Neural crest cell (in vitro differentiated cells): Measurements from ENCODE around the gene POU2F1. TPM values are rescaled to one million over a fixed set of nuclear protein-coding genes. Genes with fewer than 3 reads are reported as not detected.

ENCODE experiments used
- DNase-seq: peaks from one replicate; pipeline ENCODE4 v3.0.0; 2021; ENCODE audit warnings: low read depth, mixed read lengths, low spot score
- H3K27ac Mint-ChIP-seq: one replicate; pipeline ENCODE4 v1.8.0; 2021; ENCODE audit warnings: mild to moderate bottlenecking, mixed read lengths; ENCODE audit not compliant: unreplicated experiment
- H3K27me3 Mint-ChIP-seq: 2 replicates; pipeline ENCODE4 v1.8.0; 2021; ENCODE audit warnings: low read depth, mild to moderate bottlenecking, mixed read lengths
- H3K36me3 Mint-ChIP-seq: 2 replicates; pipeline ENCODE4 v1.8.0; 2021; ENCODE audit warnings: low read depth, mild to moderate bottlenecking, mixed read lengths
- H3K4me1 Mint-ChIP-seq: 2 replicates; pipeline ENCODE4 v1.8.0; 2021; ENCODE audit warnings: mixed read lengths
- H3K4me3 Mint-ChIP-seq: one replicate; pipeline ENCODE4 v1.8.0; 2021; ENCODE audit warnings: mild to moderate bottlenecking, mixed read lengths
- H3K9me3 Mint-ChIP-seq: 2 replicates; pipeline ENCODE4 v1.8.0; 2021; ENCODE audit warnings: mixed read lengths
- total RNA-seq: library from RNA; stranded (reverse); gene quantifications from 2 replicates; pipeline ENCODE4 v1.2.1, GENCODE V29; 2021
- TF ChIP-seq, protein P1 (sequence below): fragments of 200-600 bp; sonication (generic); conservative IDR thresholded peaks from 2 replicates; pipeline ENCODE4 v1.5.0; 2021; ENCODE audit warnings: antibody characterized with exemption, mild to moderate bottlenecking

Gene POU2F1
- total RNA-seq, 1 donor from 2014 or later = 40.1 TPM

DNA sequence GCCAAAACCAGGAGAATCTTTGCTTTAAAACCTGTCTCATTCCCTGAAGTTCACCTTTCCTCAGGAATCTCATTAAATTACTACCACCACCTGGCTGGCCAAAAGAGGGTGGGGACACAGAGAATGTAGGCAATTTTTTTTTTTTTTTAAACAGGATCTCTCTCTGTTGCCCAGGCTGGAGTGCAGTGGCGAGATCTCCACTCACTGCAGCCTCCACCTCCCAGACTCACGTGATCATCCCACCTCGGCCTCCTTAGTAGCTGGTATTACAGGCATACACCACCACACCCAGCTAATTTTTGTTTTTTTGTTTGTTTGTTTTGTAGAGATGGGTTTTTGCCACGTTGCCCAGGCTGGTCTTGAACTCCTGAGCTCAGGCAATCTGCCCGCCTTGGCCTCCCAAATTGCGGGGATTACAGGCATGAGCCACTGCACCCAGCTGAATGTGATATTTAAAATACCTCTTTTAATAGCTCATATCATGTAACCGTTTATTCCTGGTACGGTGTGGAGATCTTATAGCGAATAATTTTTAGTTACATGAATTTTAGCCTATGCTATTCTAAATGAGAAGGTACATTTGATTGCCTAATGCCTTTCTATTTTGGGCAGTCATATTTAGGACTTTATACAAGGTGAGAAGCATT lies 84.5 kb downstream of the POU2F1 start:
- Mint-ChIP-seq H3K27ac (no peak overlapping the region), H3K36me3 (peaks cover 2% of the 10 kb centered on the region), H3K9me3 (no peaks in the 10 kb centered on the region), H3K27me3 (no peaks in the 10 kb centered on the region), H3K4me1 (peaks cover 7% of the 10 kb centered on the region), H3K4me3 (no peak overlapping the region)
- DNase-seq = no peak
- TF ChIP-seq, protein P1, sequence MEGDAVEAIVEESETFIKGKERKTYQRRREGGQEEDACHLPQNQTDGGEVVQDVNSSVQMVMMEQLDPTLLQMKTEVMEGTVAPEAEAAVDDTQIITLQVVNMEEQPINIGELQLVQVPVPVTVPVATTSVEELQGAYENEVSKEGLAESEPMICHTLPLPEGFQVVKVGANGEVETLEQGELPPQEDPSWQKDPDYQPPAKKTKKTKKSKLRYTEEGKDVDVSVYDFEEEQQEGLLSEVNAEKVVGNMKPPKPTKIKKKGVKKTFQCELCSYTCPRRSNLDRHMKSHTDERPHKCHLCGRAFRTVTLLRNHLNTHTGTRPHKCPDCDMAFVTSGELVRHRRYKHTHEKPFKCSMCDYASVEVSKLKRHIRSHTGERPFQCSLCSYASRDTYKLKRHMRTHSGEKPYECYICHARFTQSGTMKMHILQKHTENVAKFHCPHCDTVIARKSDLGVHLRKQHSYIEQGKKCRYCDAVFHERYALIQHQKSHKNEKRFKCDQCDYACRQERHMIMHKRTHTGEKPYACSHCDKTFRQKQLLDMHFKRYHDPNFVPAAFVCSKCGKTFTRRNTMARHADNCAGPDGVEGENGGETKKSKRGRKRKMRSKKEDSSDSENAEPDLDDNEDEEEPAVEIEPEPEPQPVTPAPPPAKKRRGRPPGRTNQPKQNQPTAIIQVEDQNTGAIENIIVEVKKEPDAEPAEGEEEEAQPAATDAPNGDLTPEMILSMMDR = no peak

DNA sequence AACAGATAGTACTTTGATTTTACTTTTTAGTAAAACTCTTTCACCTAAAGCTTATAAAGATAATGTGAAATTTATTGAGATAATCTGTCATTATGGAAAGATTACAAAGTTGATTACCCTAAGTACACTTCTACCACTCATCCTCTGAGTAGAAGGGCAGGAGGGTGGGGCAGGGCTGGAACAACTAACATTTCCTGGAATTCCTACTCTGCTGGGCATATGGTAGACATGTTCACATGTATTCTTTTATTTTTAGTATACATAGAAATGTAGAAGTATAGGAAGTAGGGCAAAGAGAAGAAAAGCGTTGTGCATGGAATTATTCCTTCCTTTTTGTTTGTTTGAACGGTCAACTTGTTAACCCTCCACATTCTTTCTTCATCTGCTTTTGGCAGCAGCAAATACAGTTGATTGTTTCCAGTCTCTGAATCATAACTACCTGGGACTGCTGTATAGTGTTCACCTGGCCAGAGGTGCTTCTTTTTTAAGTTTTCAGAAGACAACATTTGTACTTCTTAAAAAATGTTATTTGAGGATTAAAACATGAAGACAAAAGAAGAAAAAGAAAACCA lies 85.1 kb downstream of the POU2F1 start:
- H3K9me3 Mint-ChIP-seq = no peaks in the 10 kb centered on the region
- DNase-seq = no peak
- H3K36me3 Mint-ChIP-seq = peaks cover 2% of the 10 kb centered on the region
- H3K4me3 Mint-ChIP-seq = no peak overlapping the region
- TF ChIP-seq, protein P1 = no peak
- no peak overlapping the region for H3K27ac Mint-ChIP-seq
- H3K4me1 Mint-ChIP-seq = peaks cover 13% of the 10 kb centered on the region
- no peaks in the 10 kb centered on the region for H3K27me3 Mint-ChIP-seq

DNA sequence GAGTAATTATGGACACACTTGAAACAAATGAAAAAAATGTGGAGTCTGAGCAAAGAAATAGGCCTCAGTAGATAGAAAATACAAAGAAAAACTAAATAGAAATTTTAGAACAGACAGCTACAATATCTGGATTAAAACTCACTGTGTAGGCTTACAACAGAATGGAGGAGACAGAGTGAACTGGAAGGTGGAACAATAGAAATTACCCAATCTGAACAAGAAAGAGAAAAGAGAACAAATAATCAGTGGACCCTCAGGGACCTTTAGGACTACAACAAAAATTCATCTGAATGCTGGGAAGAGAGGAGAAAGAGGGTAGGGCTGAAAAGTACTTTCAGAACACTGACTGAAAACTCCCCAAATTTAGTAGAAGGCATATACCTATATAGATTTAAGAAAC lies 90.0 kb downstream of the POU2F1 start:
- Mint-ChIP-seq H3K9me3 (peaks cover 2% of the 10 kb centered on the region), H3K4me3 (no peak overlapping the region), H3K4me1 (peaks cover 9% of the 10 kb centered on the region), H3K36me3 (peaks cover 5% of the 10 kb centered on the region), H3K27me3 (no peaks in the 10 kb centered on the region), H3K27ac (no peak overlapping the region)
- DNase-seq = no peak
- TF ChIP-seq, protein P1 = no peak

DNA sequence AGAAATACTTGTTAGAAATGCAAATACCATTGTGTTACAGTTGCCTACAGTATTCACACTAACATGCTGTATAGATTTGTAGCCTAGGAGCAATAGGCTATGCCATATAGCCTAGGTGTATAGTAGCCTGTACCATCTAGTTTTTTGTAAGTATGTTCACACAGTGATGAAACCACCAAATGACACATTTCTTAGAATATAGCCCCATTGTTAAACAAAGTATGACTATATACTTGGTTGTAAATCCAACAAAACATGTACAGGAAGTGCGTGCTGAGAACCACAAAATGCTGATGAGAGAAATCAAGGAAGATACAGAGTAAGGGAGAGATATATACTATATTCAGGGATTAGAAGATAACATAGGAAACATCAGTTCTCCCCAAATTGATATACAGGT lies 92.2 kb downstream of the POU2F1 start:
- no peaks in the 10 kb centered on the region for H3K27me3 Mint-ChIP-seq
- peaks cover 15% of the 10 kb centered on the region for H3K9me3 Mint-ChIP-seq
- H3K4me1 Mint-ChIP-seq = peaks cover 9% of the 10 kb centered on the region
- no peak overlapping the region for H3K4me3 Mint-ChIP-seq
- TF ChIP-seq, protein P1 = no peak
- no peak for DNase-seq
- peaks cover 23% of the 10 kb centered on the region for H3K36me3 Mint-ChIP-seq
- no peak overlapping the region for H3K27ac Mint-ChIP-seq

DNA sequence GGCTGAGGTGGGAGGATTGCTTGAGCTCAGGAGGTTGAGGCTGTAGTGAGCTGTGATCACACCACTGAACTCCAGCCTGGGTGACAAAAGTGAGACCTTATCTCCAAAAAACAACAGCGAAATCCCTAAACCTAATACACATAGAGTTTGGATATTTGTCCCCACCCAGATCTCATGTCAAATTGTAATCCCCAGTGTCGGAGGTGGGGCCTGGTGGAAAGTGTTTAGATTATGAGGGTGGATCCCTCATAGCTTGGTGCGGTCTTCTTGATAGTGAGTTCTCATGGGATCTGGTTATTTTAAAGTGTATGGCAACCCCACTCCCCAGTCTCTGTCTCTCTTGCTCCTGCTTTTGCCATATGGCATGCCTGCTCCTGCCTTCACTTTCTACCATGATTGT lies 94.0 kb downstream of the POU2F1 start:
- Mint-ChIP-seq H3K4me3 (no peak overlapping the region), H3K36me3 (peaks cover 38% of the 10 kb centered on the region), H3K4me1 (peaks cover 9% of the 10 kb centered on the region), H3K9me3 (peaks cover 24% of the 10 kb centered on the region), H3K27me3 (no peaks in the 10 kb centered on the region), H3K27ac (no peak overlapping the region)
- no peak for DNase-seq
- TF ChIP-seq, protein P1 = no peak
